CD4-positive, alpha-beta T cell treated with Interleukin-10 for 1 hour (primary cell): ENCODE measurements around the gene IL6R.
"Not testable (repeated sequence)": the region's sequence is repeated elsewhere in the genome, so short reads cannot be mapped to it uniquely, and the experiment has no call there.

Source experiments
- DNase-seq: peaks from one replicate; pipeline ENCODE4 v3.0.0-alpha.2; 2020

Gene IL6R

DNA sequence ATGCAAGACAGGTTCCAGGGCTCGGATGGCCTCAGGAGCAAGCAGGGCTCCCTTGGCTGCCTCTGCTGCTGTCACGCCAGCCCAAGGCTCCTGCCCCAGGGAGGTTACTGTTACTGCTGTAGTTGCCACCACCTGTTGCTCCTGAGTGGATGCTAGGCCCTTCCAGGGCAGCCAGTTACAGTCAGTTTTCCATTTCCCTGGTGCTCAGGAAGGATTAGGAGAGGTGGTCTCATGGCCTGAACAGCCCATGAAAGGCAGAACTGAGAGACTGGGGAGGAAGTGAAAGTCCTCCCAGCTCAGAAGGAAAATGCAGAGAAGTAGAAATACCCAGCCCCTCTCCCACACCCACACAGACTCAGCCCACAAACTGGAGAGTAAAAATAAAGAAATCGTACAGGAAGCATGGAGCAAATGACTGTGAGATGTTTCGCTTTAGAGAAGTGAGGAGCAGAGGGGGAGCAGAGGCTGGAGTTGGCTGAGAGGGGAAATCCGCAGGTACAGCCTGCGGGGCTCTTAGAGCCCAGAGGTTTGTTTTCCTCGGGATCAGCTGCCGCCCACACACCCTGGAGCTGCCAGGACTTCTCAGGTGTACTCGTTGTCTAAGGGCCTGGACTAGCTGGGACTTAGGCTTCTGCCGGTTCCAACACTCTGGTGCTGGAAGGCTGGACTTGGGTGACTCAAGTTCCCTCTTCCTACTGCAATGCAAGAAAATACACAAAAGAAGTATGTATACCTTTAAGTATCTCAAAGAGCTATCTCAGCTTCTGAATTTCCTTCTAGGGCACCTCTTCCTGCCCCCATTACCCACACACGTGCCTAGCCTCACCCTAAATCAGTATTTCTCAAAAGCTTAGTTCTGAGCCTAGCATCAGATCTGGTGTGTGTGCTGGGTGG, 2.3 kb downstream of the IL6R start:
- DNase-seq, result peak; percentile 41

DNA sequence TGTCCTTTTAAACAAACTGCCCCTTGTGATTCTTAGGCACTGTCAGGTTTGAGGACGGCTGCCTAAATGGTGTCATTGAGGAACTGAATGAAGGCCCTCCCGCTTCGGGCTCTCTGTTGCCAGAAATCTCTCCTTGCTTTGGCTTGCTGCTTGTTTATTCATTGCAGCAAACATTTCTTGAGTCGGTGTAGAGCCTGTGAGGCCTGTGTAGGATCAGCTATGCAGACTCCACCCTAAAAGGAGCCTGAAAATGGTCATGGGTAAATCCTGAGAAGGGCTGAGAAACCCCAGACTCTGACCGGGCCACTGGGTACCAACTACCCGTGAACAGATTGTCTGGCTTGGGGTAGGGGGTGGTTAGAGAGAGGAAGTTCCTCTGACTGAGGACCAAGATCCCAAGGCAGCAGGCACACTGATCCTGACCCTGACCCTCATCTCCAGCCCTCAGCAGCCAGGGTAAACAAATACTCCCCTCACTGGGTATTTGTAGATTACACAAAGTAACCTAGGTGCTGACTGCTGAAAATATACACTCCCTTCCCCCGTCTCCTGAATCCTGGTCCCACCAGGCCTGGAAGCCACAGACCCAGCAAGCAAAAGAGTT, 3.1 kb downstream of the IL6R start:
- no peak for DNase-seq

DNA sequence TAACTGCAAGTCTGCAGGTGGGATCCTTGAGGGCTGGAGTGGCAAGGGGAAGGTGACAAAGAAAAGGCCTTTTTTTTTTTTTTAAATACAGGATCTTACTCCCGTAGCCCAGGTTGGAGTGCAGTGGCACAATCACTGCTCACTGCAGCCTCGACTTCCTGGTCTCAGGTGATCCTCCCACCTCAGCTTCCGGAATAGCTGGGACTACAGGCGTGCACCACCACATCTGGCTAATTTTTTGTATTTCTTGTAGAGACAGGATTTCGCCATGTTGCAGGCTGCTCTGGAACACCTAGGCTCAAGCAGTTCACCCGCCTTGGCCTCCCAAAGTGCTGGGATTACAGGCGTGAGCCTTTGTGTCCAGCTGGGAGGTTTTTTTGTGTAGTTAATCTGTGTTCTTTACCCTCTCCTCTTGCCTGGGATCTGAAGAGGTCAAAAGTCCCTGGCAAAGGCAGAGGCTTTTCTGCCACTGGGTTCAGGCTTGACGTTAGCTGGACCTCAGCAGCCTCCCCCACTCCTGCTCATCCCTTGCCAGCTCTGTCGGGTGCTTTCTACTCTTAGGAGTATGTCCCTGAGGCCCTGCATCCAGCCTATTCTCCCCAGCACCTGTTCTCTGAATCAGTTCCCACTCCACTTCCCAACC, 5.2 kb downstream of the IL6R start:
- peak; percentile 45 for DNase-seq

DNA sequence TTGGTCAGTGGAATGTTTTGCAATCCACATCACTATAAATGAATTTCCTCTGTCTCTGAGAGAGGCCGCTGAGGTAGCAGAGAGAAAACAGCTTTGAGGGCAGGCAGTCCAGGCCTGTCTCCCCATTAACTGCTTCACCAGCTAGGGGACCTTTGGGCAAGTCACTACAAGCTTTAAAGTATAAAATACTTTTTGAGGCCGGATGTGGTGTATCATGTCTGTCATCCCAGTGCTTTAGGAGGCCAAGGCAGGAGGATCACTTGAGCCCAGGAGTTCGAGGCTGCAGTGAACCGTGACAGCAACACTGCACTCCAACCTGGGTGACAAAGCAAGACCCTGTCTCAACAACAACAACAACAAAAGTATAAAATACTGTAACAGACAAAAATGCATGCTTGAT, 6.4 kb downstream of the IL6R start:
- no peak for DNase-seq

DNA sequence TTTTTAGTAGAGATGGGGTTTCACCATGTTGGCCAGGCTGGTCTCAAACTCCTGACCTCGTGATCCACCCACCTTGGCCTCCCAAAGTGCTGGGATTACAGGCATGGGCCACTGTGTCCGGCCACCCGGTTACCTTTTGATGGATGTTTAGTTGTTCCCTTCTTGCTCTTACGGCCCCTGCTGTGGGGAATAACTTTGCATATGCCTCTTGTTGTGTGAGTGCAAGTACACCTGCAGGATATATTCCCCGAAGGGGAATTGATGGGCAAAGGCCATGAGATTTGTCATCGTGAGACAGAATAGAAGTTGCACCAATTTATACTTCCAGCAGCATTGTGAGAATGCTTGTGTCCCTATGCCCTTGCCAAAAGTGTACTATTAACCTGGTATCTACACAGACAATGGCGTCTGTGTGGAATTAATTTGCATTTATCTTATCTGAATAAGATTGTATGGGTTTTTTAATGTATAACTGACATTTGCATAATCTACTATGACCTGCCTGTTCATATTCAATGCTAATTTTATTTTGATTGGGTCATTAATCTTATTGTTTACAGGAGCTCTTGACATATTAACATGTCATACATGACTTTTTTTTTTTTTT, 8.1 kb downstream of the IL6R start:
- DNase-seq, result no peak

DNA sequence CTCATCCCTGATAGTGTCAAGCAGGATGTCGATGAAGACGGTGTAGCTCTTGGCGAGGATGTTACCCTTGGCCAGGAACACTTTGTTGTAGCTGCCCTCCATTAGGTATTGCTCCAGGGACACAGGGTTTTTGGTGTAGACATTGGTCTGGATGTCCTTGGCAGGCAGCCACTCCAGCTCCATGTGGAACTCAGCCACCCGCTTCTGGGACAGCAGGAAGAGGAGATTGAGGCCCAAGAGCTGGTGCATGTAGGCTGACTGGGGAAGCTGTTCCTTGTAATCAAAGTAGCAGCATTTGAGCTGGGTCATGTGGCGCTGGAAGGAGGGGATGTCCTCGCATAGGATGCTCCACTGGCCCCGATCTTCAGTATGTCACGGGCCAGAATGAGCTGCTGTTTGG, 9.5 kb downstream of the IL6R start:
- DNase-seq, result no peak

DNA sequence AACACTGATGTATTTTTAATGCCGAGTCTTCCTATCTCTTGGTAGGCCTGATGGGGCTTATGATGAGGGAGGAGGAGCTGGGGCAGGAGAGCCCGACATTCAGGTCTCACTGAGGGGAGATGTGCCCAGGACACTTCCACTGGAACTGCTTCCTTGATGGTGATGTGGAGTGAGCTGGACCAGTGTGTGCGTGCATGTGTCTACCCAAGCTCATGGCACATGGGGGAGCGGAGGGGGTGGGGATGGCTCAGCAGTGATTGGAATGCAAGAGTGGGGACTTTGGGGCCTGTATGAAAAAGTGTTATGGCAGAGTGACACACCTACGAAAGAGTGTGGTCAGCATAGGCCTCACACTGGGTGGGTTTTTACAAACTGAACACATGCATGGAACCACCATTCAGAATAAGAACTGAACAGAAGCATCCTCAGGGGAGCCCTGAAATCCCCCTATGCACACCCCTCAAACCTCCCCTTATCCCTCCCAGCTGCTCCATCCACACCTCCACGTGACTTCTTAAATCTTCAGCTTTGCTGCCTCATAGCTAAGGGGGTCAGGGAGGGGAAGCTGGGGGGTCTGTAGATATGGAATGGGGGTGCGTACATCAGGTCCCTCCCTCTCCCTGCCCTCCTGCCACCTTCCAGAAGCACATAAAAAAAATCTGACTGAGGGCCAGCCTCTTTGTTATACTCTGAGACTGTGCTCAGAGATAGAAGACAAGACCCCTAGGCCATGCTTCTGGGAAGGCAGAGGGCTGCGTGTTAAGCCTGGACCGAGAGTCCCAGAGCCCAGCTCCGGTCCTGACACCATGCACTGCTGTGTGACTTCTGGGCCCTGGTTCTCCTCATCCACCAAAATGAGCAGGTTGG, 11.6 kb downstream of the IL6R start:
- no peak for DNase-seq

DNA sequence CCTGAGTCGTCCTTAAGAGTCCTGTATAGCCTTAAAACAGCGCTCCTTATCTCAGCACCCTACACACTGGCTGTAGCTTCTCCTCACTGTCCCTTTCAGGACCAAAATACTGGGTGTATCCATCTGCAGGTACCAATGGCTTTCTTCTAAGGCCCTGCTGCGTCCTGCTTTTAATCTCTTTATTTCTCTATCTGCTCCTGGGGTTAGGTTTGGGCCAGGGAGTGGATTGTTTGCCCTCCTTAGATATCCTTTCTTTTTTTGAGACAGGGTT, 12.1 kb downstream of the IL6R start:
- DNase-seq, result no peak

DNA sequence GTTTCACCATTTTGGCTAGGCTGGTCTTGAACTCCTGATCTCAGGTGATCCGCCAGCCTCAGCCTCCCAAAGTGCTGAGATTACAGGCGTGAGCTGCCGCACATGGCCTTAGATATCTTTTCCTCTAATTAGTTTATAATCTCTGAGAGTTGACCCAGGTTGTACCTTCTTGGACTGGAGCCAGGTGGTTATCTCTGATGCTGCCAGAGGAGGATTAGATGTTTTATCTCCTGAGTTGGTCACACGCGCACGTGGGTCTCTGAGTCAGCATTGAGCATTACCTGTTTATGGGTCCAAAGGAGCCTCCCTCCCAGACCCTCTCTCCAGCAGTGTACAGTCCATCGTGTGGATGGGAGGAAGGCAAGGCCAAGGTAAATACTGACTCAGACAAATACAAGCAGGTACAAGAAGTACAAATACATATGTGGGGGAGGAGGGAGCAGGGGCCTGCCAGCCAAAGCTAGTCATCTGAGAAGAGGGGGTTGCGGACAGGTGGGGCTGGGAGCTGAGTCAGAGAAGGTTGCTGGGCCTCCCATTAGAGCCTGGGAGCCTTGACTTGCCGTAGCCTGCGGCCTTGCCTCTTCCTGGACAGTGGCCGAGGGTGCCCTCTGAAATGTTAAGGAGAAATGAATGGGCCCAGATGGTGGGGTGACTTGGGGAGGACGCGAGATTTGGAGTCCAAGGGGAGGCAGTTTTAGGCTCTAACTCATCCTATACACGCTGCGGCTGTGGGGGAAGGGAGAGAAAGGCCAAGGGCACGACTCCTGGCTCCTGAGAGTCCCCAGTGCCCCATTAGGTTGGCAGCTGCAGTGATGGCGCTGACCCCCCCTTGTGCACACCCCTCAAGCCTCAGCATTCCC, 13.1 kb downstream of the IL6R start:
- peak; percentile 41 for DNase-seq

DNA sequence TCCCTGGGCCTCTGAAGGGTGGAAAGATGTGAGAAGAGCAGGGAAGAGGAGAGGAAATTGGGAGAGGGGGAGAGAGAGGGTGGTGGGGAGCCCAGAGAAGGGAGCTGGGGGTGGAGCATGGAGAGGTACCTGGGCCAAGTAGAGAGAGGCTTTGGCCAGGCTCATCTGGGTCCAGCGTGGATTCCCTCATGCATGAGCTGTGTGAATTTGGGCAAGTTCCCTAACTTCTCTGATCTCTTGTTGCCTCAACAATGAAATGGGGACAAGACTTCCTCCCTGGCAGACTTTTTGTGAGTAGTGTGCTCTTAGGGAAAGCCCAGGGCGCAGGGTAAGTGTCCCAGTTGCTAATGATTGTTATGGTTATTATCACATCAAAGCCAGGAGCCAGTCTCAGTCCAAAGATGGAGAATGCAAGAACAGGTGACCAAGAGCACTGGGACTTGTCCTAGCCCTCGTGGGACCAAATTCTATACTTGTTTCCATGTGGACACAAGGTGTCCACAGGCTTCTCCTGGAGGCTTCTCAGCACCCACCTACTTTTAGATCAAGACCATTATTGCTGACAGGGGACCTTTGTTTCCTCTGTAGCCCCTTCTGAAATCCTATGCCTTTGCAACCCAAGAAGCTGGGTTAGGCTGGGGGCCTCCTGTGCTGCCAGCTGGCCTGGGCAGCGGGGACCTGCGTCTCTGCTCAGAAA, 13.9 kb downstream of the IL6R start:
- DNase-seq, result no peak

DNA sequence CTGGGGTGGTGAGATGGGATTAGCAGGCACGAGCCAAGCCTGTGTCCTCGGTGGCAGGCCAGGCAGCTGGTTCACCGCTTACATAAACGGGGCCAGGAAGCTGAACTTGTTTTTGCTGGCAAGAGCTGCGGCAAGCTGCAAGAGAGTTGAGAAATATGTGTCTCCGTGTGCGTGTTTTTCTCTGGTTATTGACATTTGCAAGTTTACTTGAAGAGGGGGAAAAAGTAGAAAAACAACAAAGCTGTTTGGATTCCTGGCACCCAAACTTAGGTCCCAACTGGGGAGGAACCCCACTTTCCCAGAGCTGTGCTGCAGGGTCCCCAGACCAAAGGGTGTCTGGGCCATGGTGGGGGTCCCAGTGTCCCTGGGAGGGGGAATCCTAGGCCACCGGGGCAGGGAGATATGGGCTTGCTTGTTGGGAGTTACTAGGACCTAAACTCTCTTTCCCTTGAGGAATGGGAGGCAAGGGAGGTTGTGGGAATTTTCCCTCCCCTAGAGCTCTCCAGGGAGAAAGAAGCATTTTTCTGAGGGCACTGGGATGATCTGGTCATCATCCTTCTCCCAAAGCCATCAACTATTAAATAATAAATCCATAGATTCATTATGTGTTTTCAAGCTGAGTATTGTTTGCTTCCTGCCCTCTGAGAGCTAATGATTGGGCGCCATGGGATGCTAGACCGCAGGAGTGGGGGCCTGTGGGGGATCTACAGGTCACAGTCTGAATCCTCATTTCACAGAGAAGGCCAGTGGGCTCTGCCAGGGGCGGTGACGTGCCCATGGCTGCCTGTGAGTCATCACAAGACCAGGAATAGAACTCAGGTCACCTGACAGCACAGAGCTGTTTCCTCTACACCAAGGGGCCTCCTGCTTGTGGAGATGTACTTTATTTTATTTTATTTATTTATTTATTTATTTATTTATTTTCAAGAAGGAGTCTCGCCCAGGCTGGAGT, 14.8 kb downstream of the IL6R start:
- peak; percentile 55 for DNase-seq

DNA sequence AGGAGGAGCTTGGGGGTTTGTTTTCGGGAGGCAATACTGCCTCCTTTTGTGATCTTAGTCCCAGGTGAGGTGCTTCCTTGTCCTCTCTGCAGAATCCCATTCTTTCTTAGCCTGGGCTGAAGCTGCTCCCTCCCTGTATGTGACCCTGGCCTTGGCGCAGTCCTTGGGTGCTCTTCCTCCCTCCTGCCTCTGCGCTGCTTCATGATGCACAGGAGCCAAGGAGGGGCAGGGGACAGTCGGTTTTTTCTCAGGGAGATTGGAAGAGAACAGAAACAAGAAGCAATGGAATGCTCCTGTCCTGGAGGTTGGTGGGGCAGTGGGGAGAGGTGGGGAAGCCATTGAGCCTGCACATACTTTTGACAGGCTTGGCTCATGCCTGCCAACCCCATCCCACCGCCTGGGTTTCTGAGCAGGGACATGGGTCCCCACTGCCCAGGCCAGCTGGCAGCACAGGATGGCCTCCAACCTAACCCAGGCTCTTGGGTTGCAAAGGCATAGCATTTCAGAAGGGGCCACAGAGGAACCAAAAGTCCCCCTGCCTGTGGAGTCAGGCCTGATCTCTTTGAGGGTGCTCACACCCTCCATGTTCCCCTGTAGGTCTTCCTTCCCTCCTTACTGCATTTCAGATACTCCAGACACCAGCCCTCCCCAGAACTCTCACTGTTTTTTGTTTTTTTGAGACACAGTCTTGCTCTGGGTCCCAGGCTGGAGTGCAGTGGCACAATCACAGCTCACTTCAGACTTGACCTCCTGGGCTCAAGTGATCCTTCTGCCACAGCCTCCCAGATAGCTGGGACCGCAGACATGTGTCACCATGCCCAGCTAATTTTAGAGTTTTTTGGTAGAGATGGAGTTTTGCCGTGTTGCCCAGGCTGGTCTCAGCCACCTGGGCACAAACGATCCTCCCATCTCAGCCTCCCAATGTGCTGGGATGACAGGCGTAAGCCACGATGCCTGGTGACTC, 16.1 kb downstream of the IL6R start:
- no peak for DNase-seq

DNA sequence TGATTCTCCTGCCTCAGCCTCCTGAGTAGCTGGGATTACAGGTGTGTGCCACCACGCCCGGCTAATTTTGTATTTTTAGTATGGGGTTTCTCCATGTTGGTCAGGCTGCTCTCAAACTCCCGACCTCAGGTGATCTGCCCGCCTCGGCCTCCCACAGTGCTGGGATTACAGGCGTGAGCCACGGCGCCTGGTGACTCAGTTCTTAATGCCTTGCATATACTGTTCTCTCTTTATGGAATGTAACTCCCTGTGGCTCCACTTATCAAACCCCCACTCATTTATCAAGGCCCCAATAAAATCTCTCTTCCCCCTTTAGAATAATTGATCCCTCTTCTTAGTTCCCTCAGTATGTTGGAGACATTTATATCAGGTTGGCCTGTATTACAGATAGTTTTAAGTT, 16.9 kb downstream of the IL6R start:
- not testable (repeated sequence) for DNase-seq

DNA sequence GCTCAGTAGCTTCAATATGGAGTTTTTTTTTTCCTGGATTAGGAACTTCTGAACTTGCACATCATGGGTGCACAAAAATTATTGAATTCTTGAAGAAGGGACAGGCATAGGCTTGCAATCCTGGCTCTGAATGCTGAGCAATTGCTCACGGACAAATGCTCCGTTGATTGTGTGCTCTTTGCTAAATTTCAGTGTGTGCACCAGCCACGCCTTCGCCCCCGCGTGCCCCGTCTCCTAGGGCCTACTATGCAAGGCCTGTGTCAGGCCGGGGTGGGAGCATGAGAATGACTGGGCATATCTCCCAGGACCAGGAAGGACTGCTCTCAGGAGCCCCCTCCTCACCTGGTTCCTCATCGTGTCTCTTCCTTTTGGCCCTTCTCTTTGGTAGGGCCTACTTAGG, 17.4 kb downstream of the IL6R start:
- DNase-seq, result no peak

DNA sequence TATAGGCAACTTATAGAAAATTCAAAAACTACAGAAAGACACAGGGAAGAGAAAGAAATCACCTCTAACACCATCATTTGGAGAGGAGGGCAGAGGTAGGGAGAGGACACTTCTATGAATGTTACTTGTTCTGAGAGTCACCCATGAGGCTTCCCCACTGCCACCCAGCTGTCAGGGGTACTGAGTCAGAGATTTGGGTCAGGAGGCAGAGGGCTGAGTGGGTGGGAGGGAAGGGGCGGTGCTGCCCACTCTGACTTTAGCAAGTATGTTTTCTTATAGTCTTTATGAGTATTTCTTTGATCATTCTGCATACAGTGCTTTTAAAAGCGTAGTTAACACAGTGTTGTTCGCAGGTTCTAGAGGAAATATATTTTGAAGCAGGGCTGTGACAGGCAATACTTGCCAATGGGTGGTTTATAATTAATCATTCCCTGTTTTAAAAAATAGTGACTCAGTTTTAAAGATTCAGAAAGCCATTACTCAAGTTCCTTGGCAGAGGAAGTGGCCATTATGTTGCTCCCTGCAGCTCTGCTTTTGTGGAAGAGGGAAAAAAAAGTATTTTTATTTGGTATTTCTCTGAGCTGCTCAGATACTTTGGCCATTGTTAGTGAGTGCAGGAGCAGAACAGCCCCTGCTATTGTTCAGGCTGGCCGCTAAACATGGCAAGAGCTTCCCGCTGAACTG, 18.3 kb downstream of the IL6R start:
- no peak for DNase-seq

DNA sequence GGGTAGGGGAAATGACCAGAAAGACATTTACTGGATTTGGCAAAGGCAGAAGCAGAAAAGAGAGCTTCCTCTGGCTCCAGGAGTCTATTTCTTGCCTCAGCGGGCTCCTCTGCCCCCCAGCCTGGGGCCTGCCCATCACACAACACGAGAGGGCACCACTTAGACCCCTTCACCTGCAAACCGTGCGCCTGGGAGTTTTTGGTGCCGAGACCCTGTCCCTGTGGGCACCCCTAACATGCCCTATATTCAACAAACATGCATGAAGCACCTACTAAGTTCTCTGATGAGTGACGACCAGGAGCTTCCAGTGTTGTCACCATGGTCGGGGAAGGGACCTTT, 18.8 kb downstream of the IL6R start:
- DNase-seq, result no peak

DNA sequence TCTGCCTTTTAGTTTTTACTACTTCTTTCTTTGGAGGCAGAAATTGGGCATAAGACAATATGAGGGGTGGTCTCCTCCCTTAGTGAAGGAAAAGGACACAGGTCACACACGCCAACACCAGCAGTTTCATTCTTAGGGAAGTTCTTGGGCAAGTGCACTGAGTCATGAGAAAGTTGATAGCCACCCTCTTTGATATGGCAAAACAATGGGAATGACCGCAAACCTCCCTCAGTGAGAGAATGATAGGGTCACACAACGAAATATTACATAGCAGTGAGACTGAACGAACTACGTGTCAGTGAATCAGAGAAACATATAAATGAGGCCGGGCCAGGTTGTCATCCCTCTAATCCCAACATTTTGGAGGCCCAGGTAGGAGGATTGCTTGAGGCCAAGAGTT, 20.0 kb downstream of the IL6R start:
- no peak for DNase-seq
